Heart left ventricle (tissue), 16 donors: ENCODE data around the gene IQSEC1. TPM values are rescaled to one million over a fixed set of nuclear protein-coding genes. Genes with fewer than 3 reads are reported as not detected.
A peak's percentile ranks its signal among the peaks of the same experiment; 100 is the strongest.

Source experiments
- ATAC-seq, 4 donors: fragments of 200-7000 bp; cut with Tn5 transposase; one replicate each; pipeline ENCODE4 v1.9.1; 2020 to 2022; ENCODE audit warnings: moderate library complexity in 4 of 4, mild to moderate bottlenecking in 3 of 4, moderate number of reproducible peaks in 1 of 4
- DNase-seq, 5 donors: peaks; one replicate each; pipeline ENCODE4 v3.0.0-alpha.2; 2020
- H3K27ac ChIP-seq, 12 donors: fragments of 200-600 bp; sonication (generic) in 4 of 12; one replicate each; pipeline versions ENCODE4 v1.5.0 to v1.8.0; 2016 to 2022; ENCODE audit warnings: mild to moderate bottlenecking in 2 of 12
- H3K27me3 ChIP-seq, 9 donors: fragments of 200-600 bp; sonication (generic) in 2 of 9; one replicate each; pipeline versions ENCODE4 v1.5.1 to v1.8.0; 2016 to 2022; ENCODE audit warnings: mild to moderate bottlenecking in 3 of 9
- H3K36me3 ChIP-seq, 9 donors: fragments of 200-600 bp; sonication (generic) in 2 of 9; one replicate each; pipeline versions ENCODE4 v1.5.0 to v1.8.0; 2018 to 2022; ENCODE audit warnings: mild to moderate bottlenecking in 2 of 9
- H3K4me1 ChIP-seq, 12 donors: fragments of 200-600 bp; sonication (generic) in 4 of 12; one replicate each; pipeline versions ENCODE4 v1.5.0 to v1.8.0; 2016 to 2022; ENCODE audit warnings: mild to moderate bottlenecking in 3 of 12
- H3K4me3 ChIP-seq, 12 donors: fragments of 200-600 bp; sonication (generic) in 4 of 12; one replicate each; pipeline versions ENCODE4 v1.5.0 to v1.8.0; 2017 to 2022; ENCODE audit warnings: mild to moderate bottlenecking in 9 of 12, moderate library complexity in 4 of 12
- H3K9me3 ChIP-seq, 12 donors: fragments of 200-600 bp; sonication (generic) in 4 of 12; one replicate each; pipeline versions ENCODE4 v1.5.0 to v1.8.0; 2016 to 2022; ENCODE audit warnings: mild to moderate bottlenecking in 1 of 12
- POLR2A ChIP-seq, 2 donors: fragments of 450-650 bp; IDR thresholded peaks; one replicate each; pipeline ENCODE4 v1.6.1; 2017; ENCODE audit warnings: antibody characterized with exemption in 2 of 2, mild to moderate bottlenecking in 2 of 2, moderate library complexity in 2 of 2
- WGBS, 4 donors: extraction: QIAGEN DNeasy Blood & Tissue Kit in 2 of 4; methylation state at CpG; one replicate each; pipeline versions ENCODE4 v1.1.5 to v1.1.7; 2013 to 2018; 5-methylcytosine and 5-hydroxymethylcytosine counted together
- intact Hi-C, 10 donors: fragments of 100-400 bp; cut with DNase I; formaldehyde crosslinking; loops; one replicate each; pipeline versions ENCODE4 v1.11.1 to v1.14.2; 2022
- polyA plus RNA-seq, 2 donors: library from polyadenylated mRNA; stranded (reverse); fragments of 200-250 nt; gene quantifications; one replicate each; pipeline ENCODE4 v1.2.3, GENCODE V29; 2013
- total RNA-seq, 9 donors: library from RNA; depleted of rRNA in 2 of 9; stranded (reverse); fragments of >200 nt in 2 of 9; fragmentation: NEBNext Ultra II Directional in 3 of 9; extraction: Animal tissue kit (Norgen Biotek cat#: 25700) in 3 of 9; gene quantifications; one replicate each; pipeline versions ENCODE4 v1.1.0 to v1.2.4, GENCODE V29; 2016 to 2023
- TF ChIP-seq, protein P1 (sequence below), 12 donors: fragments of 200-600 bp; sonication (generic) in 4 of 12; IDR thresholded peaks; one replicate each; pipeline versions ENCODE4 v1.5.0 to v1.8.0; 2018 to 2022; ENCODE audit warnings: antibody characterized with exemption in 12 of 12, mild to moderate bottlenecking in 5 of 12
- donor health status: ischemic (EF 13 %, LVEDD 7.1; RV severe dilation, severe dysfunction).
- donor health status: healthy with polysubstance abuse.
- donor health status: DM: no; HTN: yes; CAD: no.
- donor health status: DM: no; HTN: no; CAD: no.
- donor health status: ischemic (EF 25% LVEDD 6.9; RV normal size, moderate dysfunction).
- donor health status: ischemic (EF 25% LVEDD 5.7; RV mildly dilated, moderate dysfunction).
- donor health status: healthy.
- donor health status: DM: yes; HTN: yes; CAD: no.
- donor health status: ischemic (EF 35%, LVEDD 5.7; RV mildly dilated, moderate dysfunction).
- donor health status: nonischemic (EF 11% LVEDD 7.7; RV severe dilation, severe dysfunction).
- donor health status: DM: yes; HTN: yes; CAD: no.
- donor health status: PGD.
- donor health status: ischemic (EF 29% LVEDD 5.4; RV normal size, mild dysfunction).
- donor health status: nonischemic (EF 23%, LVEDD 6.1; RV moderate dilation, normal function).

IQSEC1 gene
- total and polyA plus RNA-seq, 11 donors: 28.8 to 79.1 (median 62.2) TPM

DNA sequence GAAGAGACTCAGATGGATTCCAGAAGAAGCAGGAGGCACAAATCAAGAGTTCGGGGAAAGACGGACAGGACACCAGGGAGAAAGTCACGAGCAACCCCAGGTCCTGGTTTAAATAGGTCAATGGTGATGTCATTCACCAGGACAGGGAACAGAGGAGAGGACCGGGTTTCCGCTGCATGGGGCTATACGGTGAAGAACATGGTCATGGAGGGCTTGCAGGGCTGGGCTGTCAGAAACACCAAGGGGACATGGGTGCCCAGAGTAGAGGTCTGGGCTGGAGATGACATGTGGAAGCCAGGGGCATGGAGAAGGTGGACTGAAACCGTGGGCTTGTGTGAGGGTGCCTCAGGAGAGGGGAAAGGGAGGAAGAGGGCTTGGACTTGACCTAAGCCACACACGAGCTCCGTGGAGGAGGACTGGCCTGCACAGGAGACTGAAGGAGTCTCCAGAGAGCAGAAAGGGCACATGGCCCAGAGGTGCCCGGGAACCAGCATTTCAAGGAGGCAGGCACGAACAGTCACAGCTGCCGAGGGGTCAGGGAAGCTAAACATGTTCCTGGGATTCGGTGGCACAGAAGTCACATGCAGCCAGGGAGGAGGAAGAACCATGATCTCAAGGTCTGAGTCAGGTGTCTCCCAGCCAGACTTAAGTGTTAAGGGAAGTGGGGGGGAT, 177.7 kb downstream of the IQSEC1 start:
- intact Hi-C loops: loop anchor here in 4 of 10 donors (2.0 to 10.0 kb wide), 4 partner anchors 51 to 189 kb away; no protein-coding TSS in a partner anchor
- peak; percentile 21 to 49 (median 34) for ATAC-seq

GRCh38 chr3:12894629-12895028, 178.6 kb downstream of the IQSEC1 start:
- Histone ChIP-seq H3K27ac (no peak overlapping the region), H3K27me3 (no peaks in the 10 kb centered on the region), H3K4me1 (peaks cover 0 to 50% (median 26%) of the 10 kb centered on the region in 12 donors), H3K4me3 (no peak overlapping the region), H3K36me3 (peaks cover 0 to 22% (median 12%) of the 10 kb centered on the region in 9 donors), H3K9me3 (no peaks in the 10 kb centered on the region)
- TF ChIP-seq POLR2A (IDR thresholded peaks at IDR 0.05): no peak
- TF ChIP-seq, protein P1, sequence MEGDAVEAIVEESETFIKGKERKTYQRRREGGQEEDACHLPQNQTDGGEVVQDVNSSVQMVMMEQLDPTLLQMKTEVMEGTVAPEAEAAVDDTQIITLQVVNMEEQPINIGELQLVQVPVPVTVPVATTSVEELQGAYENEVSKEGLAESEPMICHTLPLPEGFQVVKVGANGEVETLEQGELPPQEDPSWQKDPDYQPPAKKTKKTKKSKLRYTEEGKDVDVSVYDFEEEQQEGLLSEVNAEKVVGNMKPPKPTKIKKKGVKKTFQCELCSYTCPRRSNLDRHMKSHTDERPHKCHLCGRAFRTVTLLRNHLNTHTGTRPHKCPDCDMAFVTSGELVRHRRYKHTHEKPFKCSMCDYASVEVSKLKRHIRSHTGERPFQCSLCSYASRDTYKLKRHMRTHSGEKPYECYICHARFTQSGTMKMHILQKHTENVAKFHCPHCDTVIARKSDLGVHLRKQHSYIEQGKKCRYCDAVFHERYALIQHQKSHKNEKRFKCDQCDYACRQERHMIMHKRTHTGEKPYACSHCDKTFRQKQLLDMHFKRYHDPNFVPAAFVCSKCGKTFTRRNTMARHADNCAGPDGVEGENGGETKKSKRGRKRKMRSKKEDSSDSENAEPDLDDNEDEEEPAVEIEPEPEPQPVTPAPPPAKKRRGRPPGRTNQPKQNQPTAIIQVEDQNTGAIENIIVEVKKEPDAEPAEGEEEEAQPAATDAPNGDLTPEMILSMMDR (IDR thresholded peaks at IDR 0.05): no peak
- ATAC-seq: peak in 1 of 4 donors; percentile 12
- peak in 3 of 5 donors; percentile 17 to 30 (median 22) for DNase-seq
- WGBS, 4 donors: 46 to 61% (median 53%) methylated on average over 6 of the region's 6 CpGs
- intact Hi-C loops: loop anchor here in 6 of 10 donors (5.0 to 10.0 kb wide), 6 partner anchors 88 to 190 kb away; no protein-coding TSS in a partner anchor

More for the DNA sequence above, 177.7 kb downstream of the IQSEC1 start:
- H3K27me3 ChIP-seq: no peaks in the 10 kb centered on the region
- no peak overlapping the region for H3K4me3 ChIP-seq
- H3K36me3 ChIP-seq: peaks cover 0 to 31% (median 19%) of the 10 kb centered on the region in 9 donors
- H3K27ac ChIP-seq: peak overlapping the region in 3 of 12 donors; percentile 15 to 19 (median 16)
- WGBS, 4 donors: 39 to 48% (median 43%) methylated on average over 13 of the region's 13 CpGs
- H3K9me3 ChIP-seq: no peaks in the 10 kb centered on the region
- H3K4me1 ChIP-seq: peaks cover 0 to 50% (median 26%) of the 10 kb centered on the region in 12 donors
- TF ChIP-seq POLR2A (IDR thresholded peaks at IDR 0.05): no peak
- TF ChIP-seq, protein P1 (IDR thresholded peaks at IDR 0.05): no peak
- peak in 2 of 5 donors; percentile 30 to 47 for DNase-seq

DNA sequence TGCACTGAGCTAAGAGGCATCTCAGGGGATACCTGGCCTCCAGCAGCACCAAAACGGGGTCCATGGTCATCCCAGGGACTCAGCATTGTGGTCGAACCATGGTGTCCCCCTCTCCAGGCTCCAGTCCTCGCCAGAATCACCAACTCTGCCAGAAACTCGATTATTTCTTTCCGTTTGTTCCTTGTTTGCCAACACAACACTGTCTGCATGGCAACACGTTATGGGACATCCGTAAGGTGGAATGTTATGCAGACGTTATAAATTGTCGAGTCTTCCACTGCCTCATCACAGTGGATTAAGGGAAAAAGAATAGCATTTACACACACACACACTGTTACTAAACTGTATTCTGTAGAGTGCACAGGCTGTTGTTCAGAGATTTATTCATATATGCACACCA, 179.4 kb downstream of the IQSEC1 start:
- no peaks in the 10 kb centered on the region for H3K27me3 ChIP-seq
- no peaks in the 10 kb centered on the region for H3K9me3 ChIP-seq
- TF ChIP-seq, protein P1 (IDR thresholded peaks at IDR 0.05): no peak
- no peak for TF ChIP-seq POLR2A (IDR thresholded peaks at IDR 0.05)
- WGBS, 4 donors: 73 to 78% (median 76%) methylated on average over 9 of the region's 9 CpGs
- intact Hi-C loops: loop anchor here in 6 of 10 donors (5.0 to 10.0 kb wide), 6 partner anchors 88 to 191 kb away; no protein-coding TSS in a partner anchor
- H3K36me3 ChIP-seq: peaks cover 0 to 14% (median 4%) of the 10 kb centered on the region in 9 donors
- H3K27ac ChIP-seq: no peak overlapping the region
- H3K4me3 ChIP-seq: no peak overlapping the region
- H3K4me1 ChIP-seq: peaks cover 0 to 50% (median 26%) of the 10 kb centered on the region in 12 donors
- DNase-seq (peak in 1 of 5 donors; percentile 28), ATAC-seq (no peak)

DNA sequence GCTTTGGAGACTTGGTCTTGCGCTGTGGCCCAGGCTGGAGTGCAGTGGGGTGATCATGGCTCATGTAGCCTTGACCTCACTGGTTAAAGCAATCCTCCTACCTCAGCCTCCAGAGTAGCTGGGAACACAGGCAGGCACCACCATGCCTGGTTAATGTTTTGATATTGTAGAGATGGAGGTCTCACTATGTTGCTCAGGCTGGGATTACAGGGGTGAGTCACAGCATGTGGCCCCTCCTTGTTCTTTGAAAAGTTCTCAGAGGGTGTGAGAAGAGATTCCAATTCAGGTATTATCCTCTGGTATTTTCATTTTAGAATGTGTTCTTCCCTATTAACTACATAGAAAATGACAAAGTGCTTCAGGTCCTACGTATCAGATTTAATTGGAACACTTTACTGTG, 180.0 kb downstream of the IQSEC1 start:
- Histone ChIP-seq H3K27me3 (no peaks in the 10 kb centered on the region), H3K27ac (no peak overlapping the region), H3K4me1 (peaks cover 0 to 48% (median 26%) of the 10 kb centered on the region in 12 donors), H3K4me3 (no peak overlapping the region), H3K36me3 (peaks cover 0 to 8% (median 1%) of the 10 kb centered on the region in 9 donors), H3K9me3 (no peaks in the 10 kb centered on the region)
- intact Hi-C loops: loop anchor here in 6 of 10 donors (5.0 to 10.0 kb wide), 6 partner anchors 89 to 192 kb away; no protein-coding TSS in a partner anchor
- 79 to 85% (median 82%) methylated on average over 2 of the region's 2 CpGs for WGBS, 4 donors
- ATAC-seq (no peak), DNase-seq (no peak)
- TF ChIP-seq, protein P1 (IDR thresholded peaks at IDR 0.05): no peak
- TF ChIP-seq POLR2A (IDR thresholded peaks at IDR 0.05): no peak
